Left lung (tissue), 10 donors: ENCODE measurements around the gene YAP1. TPM values are rescaled to one million over a fixed set of nuclear protein-coding genes. Genes with fewer than 3 reads are reported as not detected.
A peak's percentile ranks its signal among the peaks of the same experiment; 100 is the strongest.

Experiments
- ATAC-seq: fragments of 200-7000 bp; cut with Tn5 transposase; one replicate; pipeline ENCODE4 v1.9.1; 2020; ENCODE audit warnings: moderate library complexity
- DNase-seq, 4 donors: peaks; one replicate each; pipeline ENCODE4 v3.0.0-alpha.2; 2013 to 2020
- H3K27ac ChIP-seq, 2 donors: fragments of 200-600 bp; sonication (generic) in 1 of 2; one replicate each; pipeline versions ENCODE4 v1.5.0 to v1.8.0; 2020 to 2021
- H3K27me3 ChIP-seq, 2 donors: fragments of 200-600 bp; sonication (generic) in 1 of 2; one replicate each; pipeline versions ENCODE4 v1.5.0 to v1.8.0; 2020 to 2021
- H3K36me3 ChIP-seq, 2 donors: fragments of 200-600 bp; sonication (generic) in 1 of 2; one replicate each; pipeline versions ENCODE4 v1.5.0 to v1.8.0; 2020 to 2021
- H3K4me1 ChIP-seq, 2 donors: fragments of 200-600 bp; one replicate each; pipeline ENCODE4 v1.8.0; 2021
- H3K4me3 ChIP-seq, 2 donors: fragments of 200-600 bp; sonication (generic) in 1 of 2; one replicate each; pipeline versions ENCODE4 v1.5.0 to v1.8.0; 2020 to 2021; ENCODE audit warnings: mild to moderate bottlenecking in 1 of 2
- H3K9me3 ChIP-seq, 2 donors: fragments of 200-600 bp; sonication (generic) in 1 of 2; one replicate each; pipeline versions ENCODE4 v1.5.0 to v1.8.0; 2020 to 2021
- CTCF ChIP-seq, 2 donors: fragments of 200-600 bp; sonication (generic) in 1 of 2; IDR thresholded peaks; one replicate each; pipeline versions ENCODE4 v1.5.0 to v1.8.0; 2021; ENCODE audit warnings: antibody characterized with exemption in 2 of 2
- intact Hi-C, 2 donors: fragments of 100-400 bp; cut with DNase I; formaldehyde crosslinking; loops; one replicate each; pipeline versions ENCODE4 v1.11.2 to v1.14.2; 2022
- polyA plus RNA-seq, 6 donors: library from polyadenylated mRNA; unstranded; fragments of 120-200 nt; gene quantifications; one replicate each; pipeline ENCODE4 v1.2.1, GENCODE V29; 2013; ENCODE audit not compliant: insufficient read length in 6 of 6
- total RNA-seq, 2 donors: library from RNA; stranded (reverse); fragmentation: NEBNext Ultra II Directional; extraction: Animal tissue kit (Norgen Biotek cat#: 25700); gene quantifications; one replicate each; pipeline ENCODE4 v1.2.1, GENCODE V29; 2021
- donor health status: DM: no; HTN: yes; CAD: no.
- donor health status: DM: no; HTN: no; CAD: no.

YAP1 gene
- total and polyA plus RNA-seq, 8 donors = 105 to 384 (median 335) TPM

DNA sequence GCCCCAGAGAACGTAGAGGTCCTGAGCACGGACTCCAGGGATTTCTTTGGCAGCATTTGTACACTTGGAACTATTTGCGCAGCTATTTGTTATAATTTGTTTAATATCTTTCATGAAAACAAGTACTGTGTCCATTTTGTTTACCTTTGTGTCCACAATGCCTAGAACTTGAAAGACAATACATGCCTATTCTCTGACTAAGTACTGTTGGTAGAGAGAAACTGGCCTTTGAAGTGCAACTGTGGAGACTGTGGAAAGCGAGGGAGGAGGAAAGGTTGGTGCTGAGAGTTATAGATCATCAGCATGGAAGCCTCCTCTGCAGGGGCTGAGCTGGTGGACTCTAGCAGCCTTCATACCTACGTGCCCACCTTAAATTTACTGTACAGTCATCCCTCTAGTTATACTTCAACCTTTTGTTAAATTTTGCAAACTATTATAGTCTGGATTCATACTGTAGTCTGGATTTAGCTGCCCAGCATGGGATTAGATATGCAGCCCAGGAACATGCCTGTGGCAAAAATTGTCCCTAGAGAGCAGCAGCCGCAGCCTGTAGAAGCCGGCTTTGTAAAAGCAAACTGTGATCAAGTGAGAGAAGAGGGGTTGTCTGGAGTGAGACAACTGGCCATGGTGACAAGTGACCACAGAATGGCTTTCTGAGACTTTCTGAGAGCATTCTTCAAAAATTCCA, 24.2 kb upstream of the YAP1 start:
- no peaks in the 10 kb centered on the region for H3K4me1 ChIP-seq
- intact Hi-C loops = no loop called here
- TF ChIP-seq CTCF (IDR thresholded peaks at IDR 0.05) = no peak
- H3K9me3 ChIP-seq = no peaks in the 10 kb centered on the region
- peaks cover 0 to 6% of the 10 kb centered on the region in 2 donors for H3K27me3 ChIP-seq
- no peak overlapping the region for H3K4me3 ChIP-seq
- no peaks in the 10 kb centered on the region for H3K36me3 ChIP-seq
- no peak for DNase-seq
- no peak overlapping the region for H3K27ac ChIP-seq
- ATAC-seq = no peak

GRCh38 chr11:102097186-102097585, 13.1 kb upstream of the YAP1 start:
- Histone ChIP-seq H3K4me1 (no peaks in the 10 kb centered on the region), H3K36me3 (no peaks in the 10 kb centered on the region), H3K27ac (no peak overlapping the region), H3K4me3 (no peak overlapping the region), H3K27me3 (no peaks in the 10 kb centered on the region), H3K9me3 (no peaks in the 10 kb centered on the region)
- intact Hi-C loops = no loop called here
- ATAC-seq (no peak), DNase-seq (no peak)
- no peak for TF ChIP-seq CTCF (IDR thresholded peaks at IDR 0.05)

- peak in 1 of 4 donors; percentile 47 for DNase-seq
Measured at GRCh38 chr11:102099755-102100154, 10.5 kb upstream of the YAP1 start.

DNA sequence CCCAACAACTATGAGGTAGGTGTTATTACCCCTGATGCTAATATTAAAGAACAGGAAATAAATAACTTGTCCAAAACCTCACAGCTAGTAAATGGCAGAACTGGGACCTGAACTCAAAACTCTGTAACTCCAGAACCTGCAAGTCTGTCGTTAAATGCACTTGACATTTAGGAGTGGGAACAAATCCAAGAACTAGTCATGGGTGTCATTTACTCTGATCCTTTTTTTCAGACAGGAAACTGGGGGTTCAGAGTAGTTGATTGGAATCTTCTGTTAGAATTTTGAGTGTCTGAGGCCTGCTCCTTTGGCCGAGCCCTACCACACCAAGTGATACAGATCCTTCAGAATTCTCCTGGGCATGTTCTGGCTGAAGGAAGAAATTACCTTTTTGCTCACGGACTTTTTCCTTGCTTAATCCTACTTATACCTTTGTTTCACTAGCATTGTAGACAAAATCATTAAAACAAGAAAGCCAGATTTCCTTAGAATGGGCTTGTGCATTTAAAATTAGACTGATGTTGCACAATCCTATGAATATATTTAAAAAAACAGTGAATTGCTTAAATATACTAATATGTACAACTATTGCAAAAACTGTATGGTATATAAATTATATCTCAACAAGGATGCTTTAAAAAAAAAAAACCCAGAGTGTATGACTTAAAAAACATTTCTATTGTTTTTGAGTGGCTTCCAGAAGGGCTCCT, 1.4 kb upstream of the YAP1 start:
- intact Hi-C loops = no loop called here
- no peak for TF ChIP-seq CTCF (IDR thresholded peaks at IDR 0.05)
- Histone ChIP-seq H3K4me1 (peaks cover 0 to 20% of the 10 kb centered on the region in 2 donors), H3K27me3 (peaks cover 0 to 60% of the 10 kb centered on the region in 2 donors), H3K27ac (peak overlapping the region in 1 of 2 donors; percentile 98), H3K9me3 (no peaks in the 10 kb centered on the region), H3K36me3 (no peaks in the 10 kb centered on the region), H3K4me3 (peak overlapping the region in 1 of 2 donors; percentile 59)
- DNase-seq = no peak
- ATAC-seq = no peak

More at GRCh38 chr11:102099755-102100154, 10.5 kb upstream of the YAP1 start:
- Histone ChIP-seq H3K4me3 (no peak overlapping the region), H3K4me1 (no peaks in the 10 kb centered on the region), H3K36me3 (no peaks in the 10 kb centered on the region), H3K9me3 (no peaks in the 10 kb centered on the region), H3K27me3 (no peaks in the 10 kb centered on the region), H3K27ac (no peak overlapping the region)
- ATAC-seq = no peak
- TF ChIP-seq CTCF (IDR thresholded peaks at IDR 0.05) = no peak
- intact Hi-C loops = no loop called here

DNA sequence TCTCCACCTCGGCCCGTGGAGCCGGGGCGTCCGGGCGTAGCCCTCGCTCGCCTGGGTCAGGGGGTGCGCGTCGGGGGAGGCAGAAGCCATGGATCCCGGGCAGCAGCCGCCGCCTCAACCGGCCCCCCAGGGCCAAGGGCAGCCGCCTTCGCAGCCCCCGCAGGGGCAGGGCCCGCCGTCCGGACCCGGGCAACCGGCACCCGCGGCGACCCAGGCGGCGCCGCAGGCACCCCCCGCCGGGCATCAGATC, 439 bp downstream of the YAP1 start:
- DNase-seq = peak in 2 of 4 donors; percentile 18 to 78
- H3K4me1 ChIP-seq = peaks cover 11 to 29% of the 10 kb centered on the region in 2 donors
- no peaks in the 10 kb centered on the region for H3K36me3 ChIP-seq
- H3K4me3 ChIP-seq = peak overlapping the region; percentile 59 to 63
- no peak for TF ChIP-seq CTCF (IDR thresholded peaks at IDR 0.05)
- intact Hi-C loops = no loop called here
- H3K27ac ChIP-seq = peak overlapping the region; percentile 94 to 98
- peaks cover 0 to 68% of the 10 kb centered on the region in 2 donors for H3K27me3 ChIP-seq
- ATAC-seq = peak; percentile 3
- H3K9me3 ChIP-seq = no peaks in the 10 kb centered on the region
